HG03439 (cell line): ENCODE results near the gene IGFALS.

Source experiments
- ATAC-seq: cut with Tn5 transposase; IDR thresholded peaks from one replicate; pipeline ENCODE4 v1.9.1; 2021; ENCODE audit warnings: mild to moderate bottlenecking, moderate library complexity; ENCODE audit not compliant: unreplicated experiment

Gene IGFALS

DNA sequence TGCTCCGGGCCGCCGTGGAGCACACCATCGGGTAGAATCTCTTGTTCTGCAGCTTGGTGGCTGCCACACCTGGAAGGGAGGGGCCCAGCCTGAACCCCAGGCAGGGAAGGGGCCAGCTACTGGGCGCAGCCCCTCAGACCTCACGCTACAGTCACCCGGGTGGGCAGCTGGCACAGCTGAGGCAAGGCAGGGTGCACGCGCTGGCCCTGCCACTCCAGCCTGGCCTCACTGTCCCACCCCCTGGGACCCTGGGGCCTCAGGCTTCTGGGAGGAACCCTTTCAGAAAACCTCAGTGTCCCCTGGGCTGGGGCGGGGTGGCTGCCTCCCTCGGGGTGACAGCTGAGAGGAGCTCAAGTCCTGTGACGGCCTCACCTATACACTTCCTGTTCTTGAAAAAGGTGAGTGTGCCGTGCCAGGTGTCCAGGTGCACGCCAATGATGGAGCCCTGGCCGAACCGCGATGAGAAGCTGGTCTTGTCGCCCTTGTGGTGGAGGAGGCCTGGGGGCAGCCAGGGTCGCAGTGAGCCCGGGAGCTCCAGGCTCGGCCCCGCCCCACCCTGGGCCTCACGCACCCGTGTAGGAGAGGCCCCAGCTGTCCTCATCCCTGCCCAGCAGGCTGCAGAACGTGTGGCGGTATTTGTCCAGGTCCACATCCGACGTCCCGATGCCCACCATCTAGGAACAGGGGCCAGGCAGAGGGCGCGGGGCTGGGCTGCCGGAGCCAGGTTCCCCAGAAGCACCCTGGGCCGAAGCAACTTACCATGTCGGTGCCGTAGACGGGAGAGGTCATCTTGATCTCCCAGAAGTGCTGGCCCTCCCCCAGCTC, 15.9 kb downstream of the IGFALS start:
- ATAC-seq = no peak

DNA sequence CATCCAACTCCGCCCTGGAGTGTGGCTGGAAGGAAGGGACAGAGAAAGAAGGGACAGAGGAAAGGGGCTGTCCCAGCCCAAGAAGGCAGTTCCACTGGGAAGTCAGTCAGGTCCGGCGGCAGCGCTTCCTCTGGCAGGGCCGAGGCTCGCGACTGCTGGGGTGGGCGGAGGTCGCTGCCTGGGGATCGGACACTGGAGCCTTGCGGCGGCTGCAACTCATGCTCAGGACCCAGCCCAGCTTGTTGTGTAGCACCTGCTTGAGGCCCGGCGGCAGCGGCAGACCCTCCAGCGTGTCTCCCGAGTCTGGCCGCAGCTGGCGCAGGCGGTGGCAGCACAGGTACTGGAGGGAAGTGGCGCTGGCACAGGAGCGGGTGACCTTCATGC, 16.5 kb downstream of the IGFALS start:
- no peak for ATAC-seq

DNA sequence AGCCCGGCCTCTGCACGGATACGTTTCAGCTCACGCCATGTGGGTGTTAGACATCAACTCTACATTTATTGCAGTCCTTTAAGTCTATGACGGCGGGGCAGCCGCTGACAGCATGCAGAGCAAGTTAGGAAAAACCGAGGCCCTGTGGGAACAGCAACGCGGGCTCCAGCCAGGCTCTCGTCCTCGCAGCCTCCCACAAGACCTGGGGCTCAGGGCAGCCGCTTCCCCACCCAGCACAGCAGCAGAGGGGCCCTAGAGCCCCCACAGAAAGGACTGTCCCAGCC, 16.9 kb downstream of the IGFALS start:
- no peak for ATAC-seq

DNA sequence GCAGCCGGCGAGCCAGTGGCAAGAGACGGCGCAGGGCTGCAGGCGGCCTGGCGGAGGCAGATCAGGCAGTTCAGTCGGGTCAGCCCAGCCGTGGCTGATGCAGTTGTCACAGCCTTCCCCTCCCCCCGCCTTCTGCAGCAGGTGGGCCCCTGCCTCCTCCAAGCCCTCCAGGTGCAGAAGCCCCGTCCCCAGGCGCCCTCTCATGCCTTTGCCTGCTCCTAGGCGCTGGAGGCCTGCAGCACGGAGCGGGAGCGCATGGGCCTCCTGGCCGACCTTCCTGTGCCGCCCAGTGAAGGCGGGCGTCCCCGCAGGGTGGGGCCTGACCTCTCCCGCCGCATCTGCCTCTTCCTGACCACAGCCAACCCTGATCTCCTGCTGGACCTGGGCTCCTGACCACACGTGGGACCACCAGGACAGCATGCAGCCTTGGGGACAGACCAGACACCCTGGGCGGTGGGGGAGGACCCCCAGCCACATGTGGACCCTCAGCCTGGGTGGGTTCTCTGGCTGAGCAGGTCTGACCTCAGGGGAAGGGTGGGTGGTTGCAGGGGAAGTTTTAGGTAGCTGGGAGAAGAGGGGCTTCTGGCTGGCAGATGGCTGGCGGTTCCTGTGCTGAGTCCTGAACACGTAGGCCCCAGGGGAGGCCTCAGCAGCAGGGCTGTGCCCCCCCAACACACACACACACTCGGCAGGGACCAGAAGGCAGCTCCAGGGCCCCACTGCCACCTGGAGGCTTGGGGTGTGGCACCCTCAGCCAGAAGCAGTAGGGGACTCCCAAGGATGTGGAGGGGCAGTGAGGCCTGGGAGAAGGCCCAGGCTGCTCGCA, 17.4 kb downstream of the IGFALS start:
- no peak for ATAC-seq

DNA sequence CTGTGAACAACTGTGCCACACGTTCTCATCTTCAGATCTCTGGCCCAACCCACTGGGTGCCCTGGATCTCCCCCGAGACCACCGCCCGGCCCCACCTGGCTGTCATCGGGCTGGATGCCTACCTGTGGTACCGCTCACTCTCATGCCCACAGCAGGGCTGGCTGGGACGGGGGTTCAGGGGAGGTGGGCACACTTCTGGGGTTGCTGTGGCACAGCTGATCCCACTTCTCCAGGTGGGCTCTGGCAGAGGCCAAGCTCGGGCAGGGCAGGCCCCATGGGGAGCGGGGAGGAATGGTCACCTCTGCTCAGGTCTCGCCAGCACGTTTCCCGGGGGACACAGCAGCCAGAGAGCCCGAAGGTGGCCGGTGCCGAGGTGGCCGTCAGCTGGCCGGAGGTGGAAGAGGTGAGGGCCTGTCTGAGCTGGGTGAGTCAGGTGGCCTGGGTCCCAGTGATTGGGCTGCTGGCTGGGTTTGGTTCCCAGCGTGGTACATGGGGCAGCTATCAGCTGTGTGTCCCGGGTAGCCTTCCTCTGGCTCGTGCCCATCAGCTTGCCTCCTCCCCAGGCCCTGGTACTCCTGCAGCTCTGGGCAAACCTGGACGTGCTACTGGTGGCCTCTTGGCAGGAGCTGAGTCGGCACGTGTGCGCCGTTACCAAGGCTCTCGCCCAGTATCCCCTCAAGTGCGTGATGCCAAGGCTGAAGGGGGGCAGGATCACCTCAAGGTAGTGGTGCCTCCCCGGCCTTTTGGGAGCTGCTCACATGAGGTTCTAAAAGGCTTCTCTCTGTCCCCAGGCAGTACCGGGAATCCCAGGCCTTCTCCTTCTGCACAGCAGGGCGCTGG, 18.3 kb downstream of the IGFALS start:
- no peak for ATAC-seq

DNA sequence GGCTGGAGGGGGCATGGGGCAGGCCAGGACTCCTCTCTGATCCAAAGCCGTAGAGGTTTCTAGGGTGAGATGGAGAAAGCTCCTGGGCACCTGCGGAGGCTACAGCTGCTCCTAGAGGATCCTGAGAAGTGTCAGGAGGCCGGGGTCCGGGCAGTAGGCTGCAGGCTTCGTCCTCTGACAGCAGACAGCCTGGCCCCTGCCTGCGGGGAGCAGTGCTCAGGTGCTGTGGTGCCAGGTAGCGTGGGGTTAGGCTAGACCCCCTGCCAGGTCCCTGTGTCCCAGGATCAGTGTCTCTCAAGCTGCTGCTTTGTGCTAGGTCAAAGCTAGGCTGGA, 19.1 kb downstream of the IGFALS start:
- no peak for ATAC-seq

DNA sequence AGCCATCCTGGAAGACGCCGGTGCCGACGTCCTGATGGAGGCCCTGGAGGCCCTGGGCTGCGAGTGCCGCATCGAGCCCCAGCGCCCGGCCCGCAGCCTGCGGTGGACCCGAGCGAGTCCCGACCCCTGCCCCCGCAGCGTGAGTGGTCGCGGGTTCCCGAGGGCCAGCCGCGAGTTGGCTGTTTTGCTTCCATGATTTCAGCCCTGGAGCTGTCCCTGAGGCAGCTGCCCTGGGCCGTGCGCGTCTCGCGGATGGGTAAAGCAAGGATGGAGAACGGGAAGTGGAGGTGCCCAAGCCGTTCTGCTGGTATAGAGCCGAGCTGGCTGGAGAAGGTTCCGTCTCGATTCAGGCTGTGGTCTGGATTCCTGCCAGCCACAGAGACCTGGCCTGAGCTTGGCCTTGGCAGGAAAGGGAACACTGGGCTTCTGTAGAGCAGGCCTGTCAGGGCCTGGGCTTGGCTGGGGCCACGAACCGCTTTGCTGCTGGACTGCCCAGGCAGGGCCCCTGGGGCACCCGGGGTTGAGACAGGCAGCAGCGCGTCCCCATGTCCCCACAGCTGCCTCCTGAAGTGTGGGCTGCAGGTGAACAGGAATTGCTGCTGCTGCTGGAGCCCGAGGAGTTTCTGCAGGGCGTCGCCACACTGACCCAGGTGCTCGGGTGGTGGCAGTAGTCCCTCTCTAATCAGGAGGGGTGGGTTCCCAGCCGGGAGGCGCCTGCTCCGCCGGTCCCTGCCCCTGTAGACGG, 19.6 kb downstream of the IGFALS start:
- no peak for ATAC-seq

DNA sequence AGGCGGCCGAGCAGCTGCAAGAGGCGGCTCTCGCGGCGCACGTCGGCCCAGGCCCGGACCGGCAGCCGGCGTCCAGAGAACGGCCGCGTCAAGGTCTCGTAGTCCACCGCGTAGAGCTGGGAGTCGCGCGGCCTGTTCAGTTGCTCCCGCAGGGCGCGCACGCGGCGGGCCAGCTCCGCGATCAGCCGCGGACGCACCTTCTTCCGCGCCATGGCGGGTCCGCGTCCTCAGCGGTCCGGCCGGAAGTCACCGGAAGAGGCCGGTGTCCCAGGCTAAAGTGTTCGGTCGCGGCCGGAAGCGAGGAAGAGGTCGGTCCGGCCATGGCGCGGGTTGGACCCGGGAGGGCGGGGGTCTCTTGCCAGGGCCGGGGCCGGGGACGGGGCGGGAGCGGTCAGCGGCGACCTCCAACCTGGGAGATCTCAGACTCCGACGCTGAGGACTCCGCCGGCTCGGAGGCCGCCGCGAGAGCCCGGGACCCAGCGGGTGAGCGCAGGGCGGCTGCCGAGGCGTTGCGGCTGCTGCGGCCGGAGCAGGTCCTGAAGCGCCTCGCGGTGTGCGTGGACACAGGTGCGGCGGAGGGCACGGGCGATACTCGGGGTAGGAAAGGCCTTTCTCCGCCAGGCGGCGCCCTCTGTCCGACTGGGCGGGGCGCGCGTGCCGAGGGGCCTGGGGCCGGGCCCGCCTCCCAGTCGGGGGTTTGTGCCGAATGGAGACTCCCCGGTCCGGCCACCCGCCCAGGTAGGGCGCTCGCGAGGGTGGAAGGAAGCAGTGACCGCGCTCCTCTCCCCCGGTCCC, 20.4 kb downstream of the IGFALS start, which contains the start of gene MRPS34:
Gene MRPS34, minus strand, starts transcription at position 227 of the 795 bp plus-strand sequence. Its CDS starts 15 bp downstream, at position 212.
- peak; percentile 45 for ATAC-seq

DNA sequence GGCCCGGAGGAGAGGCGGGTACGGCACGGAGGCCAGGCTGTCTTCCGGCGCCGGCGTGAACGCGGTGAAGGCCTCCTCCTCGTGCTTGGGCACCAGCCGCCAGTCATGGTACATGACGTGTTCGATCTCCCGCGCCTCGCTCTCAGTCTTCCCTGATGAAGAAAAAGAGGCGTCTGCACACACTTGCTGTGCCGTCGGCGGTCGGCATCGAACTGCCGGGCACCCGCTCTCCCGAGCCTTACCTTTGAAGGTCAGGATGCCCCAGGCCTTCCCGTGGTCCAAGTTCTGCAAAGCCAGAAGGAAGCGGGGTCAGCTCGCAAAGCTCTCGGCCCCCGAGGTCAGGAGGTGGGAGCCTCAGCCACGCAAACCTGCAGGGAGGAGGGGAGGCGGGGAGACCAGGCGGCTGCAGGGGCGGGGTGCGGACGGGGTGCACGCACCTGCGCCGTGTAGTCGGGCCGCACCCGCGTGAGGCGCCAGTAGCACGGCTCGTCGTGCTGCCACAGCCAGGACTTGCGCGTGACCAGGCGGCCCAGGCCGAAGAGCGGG, 21.1 kb downstream of the IGFALS start, which contains the start of gene EME2:
Gene EME2, plus strand, starts transcription at position 449 of the 546 bp plus-strand sequence. CDS start 418 bp downstream, outside the sequence.
- ATAC-seq = peak; percentile 5

DNA sequence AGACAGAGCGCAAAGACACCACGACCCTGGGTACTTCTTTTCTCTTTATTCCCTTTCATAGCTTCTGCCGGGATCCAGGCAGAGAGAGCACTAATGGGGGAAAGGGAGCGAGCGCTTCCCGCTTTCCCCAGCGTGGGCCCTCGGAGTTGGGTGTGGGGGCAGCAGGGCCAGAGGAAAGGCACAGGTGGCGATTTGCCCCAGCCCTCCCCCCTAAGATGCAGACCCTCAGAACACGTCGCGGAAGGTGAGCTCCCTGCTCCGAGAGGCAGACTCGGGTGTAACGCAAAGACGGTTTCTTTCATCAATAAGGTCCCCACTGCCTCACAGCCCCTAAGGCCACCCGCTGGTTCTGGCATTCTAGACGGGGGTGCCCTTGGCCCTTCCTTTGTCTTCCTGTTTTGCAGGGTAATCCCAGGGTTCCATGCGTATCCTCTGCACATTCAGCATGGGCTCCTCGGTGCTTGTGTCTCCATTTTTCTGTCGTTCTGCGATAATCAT, 21.6 kb downstream of the IGFALS start:
- no peak for ATAC-seq

DNA sequence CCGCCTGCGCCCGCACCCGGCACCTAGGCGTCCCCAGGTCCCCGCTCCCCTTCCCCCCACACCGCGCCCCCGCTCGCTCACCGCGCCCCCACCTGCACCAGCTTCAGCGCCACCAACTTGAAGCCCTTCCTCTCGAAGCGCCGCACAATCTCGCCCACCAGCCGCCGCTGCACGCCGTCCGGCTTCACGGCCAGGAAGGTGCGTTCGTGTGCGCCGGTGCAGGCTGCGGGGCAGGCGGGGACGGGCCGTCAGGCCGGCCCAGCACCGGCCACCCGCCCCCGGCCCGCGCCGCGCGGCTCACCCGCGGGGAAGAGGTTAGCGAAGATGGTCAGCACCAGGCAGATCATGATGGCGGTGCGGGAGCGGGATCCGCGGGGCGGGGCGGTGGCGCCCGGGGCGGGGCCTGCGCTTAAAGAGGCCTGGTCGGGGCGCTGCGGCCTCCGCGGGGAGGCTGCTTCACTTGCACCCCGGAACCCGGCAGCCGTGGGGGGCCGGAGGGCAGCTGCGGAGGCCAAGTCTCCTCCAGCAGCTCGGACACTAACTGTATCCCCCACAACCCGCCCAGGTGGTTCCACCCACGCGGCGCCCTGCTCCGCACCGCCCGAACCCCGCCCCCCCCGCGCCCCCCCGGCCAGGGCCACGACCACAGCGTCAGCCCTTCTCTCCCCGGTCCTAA, 22.2 kb downstream of the IGFALS start, which contains the start of gene NME3:
Gene NME3, minus strand, starts transcription at position 356 of the 676 bp plus-strand sequence. Its CDS starts 9 bp downstream, at position 347.
- no peak for ATAC-seq

DNA sequence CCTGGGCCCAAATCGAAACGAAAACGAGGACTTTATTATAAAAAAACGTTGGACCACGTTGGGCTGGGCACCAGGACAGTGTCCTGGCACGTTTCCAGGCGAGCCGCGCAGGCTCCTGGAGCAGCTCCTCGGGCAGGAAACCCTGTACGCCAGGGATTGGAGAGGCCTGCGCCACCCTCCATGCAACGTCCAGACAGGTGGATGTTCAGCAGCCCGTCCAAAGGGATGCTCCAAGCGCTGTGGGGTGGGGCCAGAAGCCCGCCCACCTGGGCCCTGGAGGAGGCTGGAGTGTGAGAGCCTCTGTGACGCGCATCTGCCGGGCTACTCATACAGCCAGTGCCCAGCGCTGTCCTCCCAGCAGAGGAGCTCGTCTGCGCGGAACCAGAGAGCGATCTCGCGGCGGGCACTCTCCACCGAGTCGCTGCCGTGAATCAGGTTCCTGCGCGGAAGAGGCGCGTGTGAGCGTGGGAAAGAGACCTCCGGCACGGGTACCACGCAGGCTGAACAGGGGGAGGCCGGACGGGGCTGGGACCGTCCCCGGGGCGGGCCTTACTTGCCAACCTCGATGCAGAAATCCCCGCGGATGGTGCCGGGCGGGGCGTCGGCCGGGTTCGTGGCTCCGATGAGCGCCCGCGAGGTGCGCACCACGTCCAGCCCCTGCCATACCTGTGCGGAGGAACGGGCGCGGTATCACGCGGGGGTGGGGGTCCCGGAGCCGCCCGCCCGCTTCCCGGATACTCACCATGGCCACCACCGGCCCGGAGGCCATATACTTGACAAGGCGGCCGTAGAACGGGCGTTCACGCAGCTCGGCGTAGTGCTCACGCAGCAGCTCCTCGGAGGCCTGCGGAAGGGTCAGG, 22.9 kb downstream of the IGFALS start:
- ATAC-seq = no peak

DNA sequence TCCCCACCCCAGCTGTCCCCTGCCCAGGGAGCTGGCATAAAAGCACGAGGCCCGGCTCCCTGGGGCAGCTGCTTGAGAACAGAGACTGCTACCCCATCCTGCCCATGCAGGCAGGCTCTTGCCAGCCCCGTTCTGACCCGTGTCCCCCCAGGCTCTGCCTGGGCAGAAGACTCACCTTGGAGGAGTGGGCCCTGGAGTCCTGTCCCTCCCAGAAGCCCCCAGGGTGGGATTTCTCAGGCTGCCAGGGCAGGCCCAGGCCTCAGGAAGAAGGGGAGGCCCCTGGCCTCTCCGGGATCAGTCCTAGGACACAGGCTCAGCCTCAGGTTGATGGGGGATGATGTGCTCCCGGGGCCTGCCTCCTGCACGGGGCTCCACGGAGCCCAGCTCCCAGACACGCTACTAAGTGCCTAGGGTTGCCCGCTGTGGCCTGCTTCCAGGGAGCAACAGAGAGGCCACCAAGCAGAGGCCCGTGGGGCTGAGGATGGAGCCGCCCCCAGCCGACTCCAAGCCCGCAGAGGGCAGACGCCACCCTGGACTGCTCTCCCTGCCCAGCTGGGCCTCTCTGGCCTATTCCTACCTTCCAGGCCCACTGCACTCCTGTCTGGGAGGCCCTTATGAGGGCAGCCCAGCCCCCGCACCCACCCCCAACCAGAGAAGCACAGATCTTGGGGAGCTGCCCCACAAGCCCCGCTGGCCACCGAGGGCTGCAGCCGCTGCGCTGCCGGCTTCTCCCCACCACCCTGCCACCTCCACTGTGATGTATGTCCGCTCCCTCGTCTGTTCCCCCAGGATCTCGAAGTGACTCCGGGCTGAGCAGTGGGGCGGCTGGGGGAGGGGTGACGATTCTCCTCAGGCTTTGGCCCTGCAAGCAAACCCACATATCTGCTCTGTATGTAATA, 23.9 kb downstream of the IGFALS start:
- ATAC-seq = no peak

DNA sequence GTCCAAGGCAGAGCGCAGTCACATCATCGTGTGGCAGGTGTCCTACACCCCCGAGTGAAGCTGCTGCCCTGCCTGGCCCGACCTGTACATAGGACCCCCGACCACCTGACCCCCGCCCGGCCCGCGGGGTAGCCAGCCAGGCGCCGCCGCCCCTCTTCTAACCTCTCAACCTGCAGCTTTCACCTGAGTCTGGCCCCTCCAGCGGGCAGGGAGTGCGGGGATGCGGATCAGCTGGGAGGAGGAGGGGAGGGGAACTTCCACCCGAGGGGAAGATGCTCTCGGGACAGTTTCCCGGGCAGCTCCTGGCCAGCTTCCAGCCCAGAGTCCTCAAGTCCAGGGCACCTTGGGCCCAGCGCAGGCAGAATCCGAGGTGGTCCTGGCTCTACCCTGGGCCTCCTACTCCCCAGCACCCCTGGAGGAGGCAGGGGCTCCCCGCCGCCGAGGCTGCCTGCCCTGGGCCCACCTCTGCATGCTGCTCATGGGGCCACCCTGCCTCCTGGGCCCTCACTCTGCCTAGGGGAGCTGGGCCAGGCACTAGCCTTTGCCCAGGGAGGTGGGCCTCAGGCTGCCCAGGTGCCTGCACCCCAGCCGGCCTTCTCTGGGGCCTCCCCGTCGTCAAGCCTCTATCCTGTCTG, 24.6 kb downstream of the IGFALS start:
- no peak for ATAC-seq

DNA sequence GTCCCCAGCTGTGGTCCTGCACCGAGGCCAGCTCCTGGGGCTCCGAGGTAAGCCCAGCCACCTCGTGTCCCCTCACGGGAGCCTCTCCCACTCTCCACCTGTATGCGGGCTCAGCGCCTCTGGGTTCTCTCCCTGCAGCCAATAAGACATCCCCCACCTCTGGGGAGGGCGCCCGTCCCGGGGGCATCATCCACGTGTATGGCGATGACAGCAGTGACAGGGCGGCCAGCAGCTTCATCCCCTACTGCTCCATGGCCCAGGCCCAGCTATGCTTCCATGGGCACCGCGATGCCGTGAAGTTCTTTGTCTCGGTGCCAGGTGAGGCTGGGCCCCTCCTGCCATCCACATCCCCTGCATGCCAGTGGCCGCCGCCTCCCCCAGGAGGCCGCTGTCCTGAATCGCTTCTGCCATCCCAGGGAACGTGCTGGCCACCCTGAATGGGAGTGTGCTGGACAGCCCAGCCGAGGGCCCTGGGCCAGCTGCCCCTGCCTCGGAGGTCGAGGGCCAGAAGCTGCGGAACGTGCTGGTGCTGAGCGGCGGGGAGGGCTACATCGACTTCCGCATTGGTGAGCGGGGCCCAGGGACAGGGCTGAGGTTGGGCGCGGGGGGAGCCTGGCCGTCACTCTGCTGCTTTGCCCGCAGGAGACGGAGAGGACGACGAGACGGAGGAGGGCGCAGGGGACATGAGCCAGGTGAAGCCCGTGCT, 25.3 kb downstream of the IGFALS start:
- ATAC-seq = no peak
